ENCODE data around the gene KDM1B. TPM values are rescaled to one million over a fixed set of nuclear protein-coding genes. Genes with fewer than 3 reads are reported as not detected.

The KDM1B gene
- total and polyA plus RNA-seq, 7 donors: 7.7 to 33.4 (median 21.7) TPM

- Histone ChIP-seq H3K27ac (no peak overlapping the region), H3K27me3 (ENCODE audit: insufficient read depth in 3 of 3, low read length in 2 of 3) (no peaks in the 10 kb centered on the region), H3K4me3 (no peak overlapping the region), H3K4me1 (no peaks in the 10 kb centered on the region), H3K9me3 (no peaks in the 10 kb centered on the region), H3K36me3 (ENCODE audit: insufficient read depth in 1 of 2, low read depth in 1 of 2) (peaks cover 9 to 91% of the 10 kb centered on the region in 2 donors)
- 92 to 96% (median 94%) methylated on average over 10 of the region's 10 CpGs for WGBS, 3 donors
- ATAC-seq (no peak), DNase-seq (no peak)
- intact Hi-C loops (cut with DNase I): no loop called here
- TF ChIP-seq CTCF (IDR thresholded peaks at IDR 0.05): no peak
These were observed 19.0 kb upstream of the KDM1B start for GRCh38 chr6:18136260-18136659.

GRCh38 chr6:18138906-18139305 lies 16.3 kb upstream of the KDM1B start:
- WGBS, 3 donors: 86 to 94% (median 92%) methylated on average over 5 of the region's 5 CpGs
- peaks cover 12 to 91% of the 10 kb centered on the region in 2 donors for H3K36me3 ChIP-seq (ENCODE audit: insufficient read depth in 1 of 2, low read depth in 1 of 2)
- no peak overlapping the region for H3K27ac ChIP-seq
- intact Hi-C loops (cut with DNase I): no loop called here
- no peaks in the 10 kb centered on the region for H3K4me1 ChIP-seq
- no peak for TF ChIP-seq CTCF (IDR thresholded peaks at IDR 0.05)
- no peaks in the 10 kb centered on the region for H3K9me3 ChIP-seq
- no peaks in the 10 kb centered on the region for H3K27me3 ChIP-seq (ENCODE audit: insufficient read depth in 3 of 3, low read length in 2 of 3)
- H3K4me3 ChIP-seq: no peak overlapping the region
- ATAC-seq (no peak), DNase-seq (no peak)

DNA sequence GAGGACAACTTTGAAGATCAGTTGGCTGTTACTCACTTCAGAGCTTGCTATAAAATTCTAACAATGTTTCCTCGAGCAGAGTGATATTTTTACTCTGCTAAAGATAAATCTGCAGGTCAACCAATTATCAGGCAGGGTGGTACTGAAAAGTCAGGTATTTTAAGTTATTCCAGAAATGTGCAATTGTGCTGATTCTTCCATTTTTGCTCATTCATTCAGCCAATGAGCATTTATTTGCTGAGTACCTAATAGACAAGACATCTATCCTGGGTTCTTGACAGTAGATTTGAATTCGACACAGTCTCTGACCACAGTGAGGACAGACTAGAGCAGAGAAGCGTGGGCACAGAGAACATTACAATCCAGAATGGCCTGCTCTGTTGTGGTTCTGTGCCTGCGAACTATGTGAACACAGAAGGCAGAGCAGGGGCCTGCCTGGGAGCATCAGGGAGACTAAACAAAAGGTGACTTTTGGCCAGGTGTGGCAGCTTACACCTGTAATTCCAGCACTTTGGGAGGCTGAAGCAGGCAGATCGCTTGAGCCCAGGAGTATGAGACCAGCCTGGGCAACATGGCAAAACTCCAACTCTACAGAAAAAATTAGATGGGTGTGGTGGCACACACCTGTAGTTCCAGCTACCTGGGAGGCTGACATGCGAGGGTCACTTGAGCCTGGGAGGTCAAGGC lies 15.1 kb upstream of the KDM1B start:
- WGBS, 3 donors: 90 to 92% (median 90%) methylated on average over 6 of the region's 6 CpGs

DNA sequence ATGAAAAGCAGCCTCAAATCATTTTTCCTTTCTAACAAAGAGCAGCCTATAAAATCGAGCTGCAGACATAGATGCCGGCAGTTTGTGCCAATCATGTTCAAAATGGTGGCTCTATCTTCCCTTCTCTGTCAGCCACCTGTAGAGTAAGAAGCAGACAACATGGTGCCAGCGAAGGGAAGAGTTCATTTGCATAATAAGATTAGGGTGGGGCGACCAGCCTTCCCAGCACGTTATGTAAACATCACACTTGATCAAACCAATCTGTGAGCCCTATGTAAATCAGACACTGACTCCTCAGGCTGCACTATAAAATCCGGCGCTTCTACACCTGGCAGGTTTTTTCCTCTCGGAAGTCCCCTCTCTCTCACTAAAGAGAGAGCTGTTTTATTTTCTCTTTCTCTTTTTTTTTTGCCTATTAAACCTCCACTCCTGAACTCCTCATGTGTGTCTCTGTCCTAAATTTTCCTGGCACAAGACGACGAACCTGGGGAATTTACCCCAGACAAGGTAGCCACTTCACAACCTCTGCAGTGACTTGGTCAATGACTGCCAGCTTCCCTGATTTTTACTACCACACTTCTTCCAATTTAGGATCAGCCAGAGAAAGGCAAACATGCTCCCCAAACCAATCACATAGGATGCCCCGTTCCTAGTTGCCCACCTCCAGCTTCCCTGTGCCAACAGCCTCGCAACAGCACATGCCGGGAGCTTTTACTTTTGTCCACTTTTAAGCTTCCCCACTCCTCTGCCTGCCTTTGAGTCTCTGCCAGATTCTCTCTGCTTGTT lies 13.2 kb upstream of the KDM1B start:
- no peak overlapping the region for H3K4me3 ChIP-seq
- TF ChIP-seq CTCF (IDR thresholded peaks at IDR 0.05): no peak
- no peaks in the 10 kb centered on the region for H3K4me1 ChIP-seq
- peaks cover 12 to 88% of the 10 kb centered on the region in 2 donors for H3K36me3 ChIP-seq (ENCODE audit: insufficient read depth in 1 of 2, low read depth in 1 of 2)
- H3K27me3 ChIP-seq (ENCODE audit: insufficient read depth in 3 of 3, low read length in 2 of 3): no peaks in the 10 kb centered on the region
- WGBS, 3 donors: 84 to 90% (median 86%) methylated on average over 13 of the region's 13 CpGs
- ATAC-seq (no peak), DNase-seq (no peak)
- intact Hi-C loops (cut with DNase I): no loop called here
- H3K27ac ChIP-seq: no peak overlapping the region
- no peaks in the 10 kb centered on the region for H3K9me3 ChIP-seq

More for the DNA sequence above, 15.1 kb upstream of the KDM1B start:
- no peak for DNase-seq
- peaks cover 12 to 87% of the 10 kb centered on the region in 2 donors for H3K36me3 ChIP-seq (ENCODE audit: insufficient read depth in 1 of 2, low read depth in 1 of 2)
- intact Hi-C loops (cut with DNase I): no loop called here
- H3K27ac ChIP-seq: no peak overlapping the region
- H3K4me3 ChIP-seq: no peak overlapping the region
- ATAC-seq: no peak
- H3K4me1 ChIP-seq: no peaks in the 10 kb centered on the region
- no peak for TF ChIP-seq CTCF (IDR thresholded peaks at IDR 0.05)
- H3K9me3 ChIP-seq: no peaks in the 10 kb centered on the region
- no peaks in the 10 kb centered on the region for H3K27me3 ChIP-seq (ENCODE audit: insufficient read depth in 3 of 3, low read length in 2 of 3)
